LoVo (cell line): Measurements from ENCODE around the gene LINGO4.

Experiments
- DNase-seq: peaks from one replicate; pipeline ENCODE4 v3.0.0-alpha.2; 2016; ENCODE audit warnings: low spot score

Gene LINGO4

DNA sequence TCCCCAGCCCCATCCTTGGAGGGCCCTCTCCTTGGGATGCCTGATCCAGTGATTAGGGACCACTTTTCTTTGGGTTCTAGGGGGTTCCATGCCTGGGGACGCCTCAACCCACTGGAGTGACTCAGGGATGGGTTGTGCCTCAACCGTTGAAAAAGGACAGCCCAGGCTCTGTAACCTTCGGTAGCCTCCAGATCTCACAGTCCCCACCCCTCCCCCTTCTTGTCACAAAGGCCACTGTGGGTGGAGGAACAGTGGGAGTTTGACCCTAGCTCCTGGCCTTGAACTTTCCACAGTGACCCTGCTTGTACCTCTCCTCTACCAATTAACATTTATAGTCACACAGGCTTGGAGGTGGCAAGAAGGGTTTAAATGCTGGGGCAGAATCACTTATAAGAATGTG lies 29.0 kb upstream of the LINGO4 start:
- DNase-seq, result no peak

- no peak for DNase-seq
Measured at GRCh38 chr1:151833172-151833900, 28.1 kb upstream of the LINGO4 start.

- DNase-seq, result no peak
Measured at GRCh38 chr1:151832318-151832980, 27.2 kb upstream of the LINGO4 start.

GRCh38 chr1:151831605-151832004 lies 26.4 kb upstream of the LINGO4 start, which contains the start of gene RORC:
RORC (minus strand) TSS chr1:151831802; CDS start chr1:151831764, 38 bp downstream.
- DNase-seq, result no peak

DNA sequence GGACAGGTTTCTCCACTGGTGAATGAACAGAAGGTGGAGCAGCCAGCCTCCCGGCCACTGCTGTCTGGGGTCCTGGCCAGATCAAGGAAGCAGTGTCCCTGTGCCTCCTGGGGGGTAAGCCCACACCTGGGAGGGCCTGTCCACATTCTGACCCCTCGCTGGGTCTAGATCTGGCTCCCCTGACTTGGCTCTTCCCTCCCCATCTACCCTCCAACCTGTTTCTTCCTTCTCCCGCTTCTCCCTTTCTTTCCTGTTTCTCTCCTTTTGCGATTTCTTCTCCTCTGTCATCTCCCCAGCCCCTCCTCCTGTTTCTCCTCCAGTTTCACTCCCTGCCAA lies 26.0 kb upstream of the LINGO4 start:
- no peak for DNase-seq

GRCh38 chr1:151830055-151830454 lies 24.8 kb upstream of the LINGO4 start:
- no peak for DNase-seq

DNA sequence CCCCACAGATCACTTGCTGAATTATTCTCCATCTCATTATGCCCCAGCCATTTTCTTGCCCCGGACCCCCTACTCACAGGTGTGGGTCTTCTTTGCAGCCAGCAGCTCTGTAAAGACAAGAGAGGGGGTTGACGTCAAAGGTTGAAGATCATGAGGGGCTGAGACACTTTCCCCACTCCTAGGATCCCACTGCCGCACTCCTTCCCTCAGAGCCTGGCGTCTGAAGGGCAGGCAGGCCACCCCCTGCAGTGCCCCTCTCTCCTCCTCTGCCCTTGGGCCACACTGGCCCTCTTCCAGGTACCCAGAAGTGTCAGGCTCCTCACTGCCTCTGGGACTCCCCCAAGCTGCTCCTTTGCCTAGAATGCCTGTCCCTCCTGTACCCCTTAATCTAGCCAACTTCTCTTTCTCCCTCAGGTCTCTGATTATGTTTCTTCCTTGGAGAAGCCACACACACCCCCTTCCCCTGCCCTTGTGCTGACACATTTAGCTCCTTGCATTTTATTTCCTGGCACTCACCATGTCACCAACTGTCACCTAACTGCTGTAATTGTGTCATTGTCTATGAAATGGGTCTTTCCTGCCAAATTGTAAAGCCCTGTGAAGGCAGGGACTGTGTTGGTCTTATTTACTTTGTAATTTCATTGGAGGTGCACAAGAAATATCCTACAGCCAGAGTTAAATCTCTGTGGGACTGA lies 24.3 kb upstream of the LINGO4 start:
- DNase-seq, result no peak

GRCh38 chr1:151828921-151829320 lies 23.7 kb upstream of the LINGO4 start:
- no peak for DNase-seq

DNA sequence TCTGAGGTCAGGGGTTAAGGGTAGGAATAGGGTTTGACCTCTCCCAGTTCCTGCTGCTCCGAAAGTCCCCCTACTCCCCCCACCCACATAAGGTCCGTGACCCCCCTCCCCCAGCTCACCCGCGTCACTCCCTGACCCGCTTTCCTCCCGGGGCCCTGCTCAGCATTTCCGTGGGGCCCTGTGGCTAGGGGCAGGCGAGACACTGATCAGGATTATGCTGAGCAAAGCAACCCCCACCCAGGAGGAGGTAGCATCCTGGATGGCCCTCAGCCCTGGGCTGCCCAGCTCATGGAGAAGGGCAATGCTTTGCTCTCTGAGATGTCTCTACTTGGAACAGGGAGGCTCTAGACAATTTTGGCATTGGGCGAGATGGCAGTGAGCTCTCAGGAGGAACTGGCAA lies 22.6 kb upstream of the LINGO4 start:
- no peak for DNase-seq

DNA sequence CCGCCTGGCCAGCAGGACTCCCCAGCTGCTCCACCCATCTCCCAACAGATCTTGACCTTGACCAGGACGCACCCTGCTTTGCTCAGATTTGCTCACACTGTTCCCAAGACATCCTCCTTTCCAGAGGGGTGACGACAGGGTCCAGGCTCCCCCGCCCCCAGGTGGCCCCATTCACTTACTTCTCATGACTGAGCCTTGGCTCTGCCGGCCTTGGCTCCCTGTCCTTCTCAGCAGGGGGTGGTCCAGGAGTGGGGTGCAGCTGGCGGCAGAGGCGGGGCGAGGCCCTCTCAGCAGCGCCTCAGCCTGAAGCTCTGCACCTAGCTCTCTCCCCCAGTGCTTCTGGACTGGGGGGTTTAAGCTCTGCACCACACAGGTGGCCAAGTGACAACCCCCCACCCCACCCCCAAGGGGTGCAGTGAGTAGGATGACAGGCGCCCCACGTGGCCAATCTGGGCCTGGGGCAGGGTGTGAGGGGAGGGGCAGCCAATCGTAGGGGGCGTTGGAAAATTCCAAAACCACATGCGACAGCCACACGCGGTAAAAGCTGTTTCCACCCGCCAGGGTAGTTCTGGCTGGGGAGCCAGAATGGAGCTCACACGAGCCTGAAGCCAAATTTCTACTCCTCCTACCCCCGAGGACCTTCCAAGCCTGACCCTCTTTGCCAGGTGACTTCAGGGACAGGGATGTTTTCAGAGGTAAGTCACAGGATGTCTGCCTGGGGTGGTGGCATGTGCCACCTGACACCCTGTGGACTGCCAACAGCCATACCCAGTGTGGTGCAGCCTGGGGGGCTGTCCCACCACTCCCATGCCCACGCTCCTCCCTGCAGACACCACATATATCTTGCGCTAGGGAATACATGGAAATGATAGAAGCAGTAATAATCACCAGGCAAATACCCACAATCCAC lies 20.8 kb upstream of the LINGO4 start:
- DNase-seq, result no peak

DNA sequence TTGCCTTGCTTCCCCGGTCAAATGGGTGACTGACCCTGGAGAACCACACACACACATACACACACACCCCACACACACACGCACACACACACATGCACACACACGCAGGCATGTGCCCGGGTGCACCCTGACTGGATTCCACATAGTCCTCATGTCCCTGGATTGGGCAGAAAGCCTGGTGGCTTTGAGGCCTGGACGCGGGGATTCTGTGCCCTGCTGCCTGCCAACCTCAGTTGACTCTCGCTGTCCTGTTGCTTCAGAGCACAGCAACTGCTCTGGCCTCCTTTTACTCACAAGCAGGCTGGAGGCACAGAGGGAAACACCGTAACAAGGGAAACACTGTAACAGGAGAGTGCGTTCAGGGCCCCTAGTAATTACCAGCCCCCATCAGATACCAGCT lies 20.0 kb upstream of the LINGO4 start:
- DNase-seq, result no peak

DNA sequence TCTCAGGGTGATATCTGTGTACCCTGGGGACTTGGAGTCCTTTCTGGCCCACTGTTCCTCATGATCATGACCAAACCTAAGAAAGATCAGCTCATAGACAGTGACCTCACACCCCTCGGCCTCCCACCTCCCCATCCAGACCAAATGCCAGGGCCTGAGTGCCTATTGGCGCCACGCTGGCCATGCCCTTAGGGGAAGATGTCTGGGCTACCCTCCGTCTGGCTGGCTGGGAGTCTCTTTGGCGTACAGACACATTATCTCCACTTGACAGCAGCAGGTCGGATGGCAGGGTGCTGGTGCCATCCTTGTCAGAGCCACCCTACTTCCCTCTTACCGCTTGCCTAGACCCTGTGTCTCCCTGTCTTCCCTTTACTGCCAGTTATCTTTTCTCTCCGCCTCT lies 18.0 kb upstream of the LINGO4 start:
- no peak for DNase-seq

DNA sequence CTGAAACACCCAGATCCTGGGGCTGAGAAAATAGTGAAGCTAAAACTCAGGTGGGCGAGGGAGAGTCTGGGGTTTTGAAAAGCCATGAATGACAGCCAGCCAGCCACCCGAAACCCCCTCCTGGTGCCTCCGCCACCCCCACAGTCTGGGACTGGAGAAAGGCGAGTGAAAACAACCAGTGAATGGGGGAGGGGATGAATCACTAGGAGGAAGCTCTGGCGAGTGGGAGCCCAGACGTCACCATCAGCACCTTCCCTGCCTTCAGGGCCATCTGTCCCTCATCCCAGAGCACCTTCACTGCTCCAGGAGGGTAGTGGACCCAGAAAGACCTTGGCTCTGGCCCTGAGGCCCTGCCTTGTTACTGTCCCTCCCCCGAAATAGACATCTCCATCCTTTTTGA lies 17.2 kb upstream of the LINGO4 start:
- no peak for DNase-seq

GRCh38 chr1:151820940-151821339 lies 15.7 kb upstream of the LINGO4 start:
- no peak for DNase-seq

- DNase-seq, result no peak
Measured at GRCh38 chr1:151819976-151820623, 14.9 kb upstream of the LINGO4 start.

- no peak for DNase-seq
Measured at GRCh38 chr1:151819227-151819835, 14.1 kb upstream of the LINGO4 start.

GRCh38 chr1:151817353-151817730 lies 12.1 kb upstream of the LINGO4 start:
- no peak for DNase-seq

DNA sequence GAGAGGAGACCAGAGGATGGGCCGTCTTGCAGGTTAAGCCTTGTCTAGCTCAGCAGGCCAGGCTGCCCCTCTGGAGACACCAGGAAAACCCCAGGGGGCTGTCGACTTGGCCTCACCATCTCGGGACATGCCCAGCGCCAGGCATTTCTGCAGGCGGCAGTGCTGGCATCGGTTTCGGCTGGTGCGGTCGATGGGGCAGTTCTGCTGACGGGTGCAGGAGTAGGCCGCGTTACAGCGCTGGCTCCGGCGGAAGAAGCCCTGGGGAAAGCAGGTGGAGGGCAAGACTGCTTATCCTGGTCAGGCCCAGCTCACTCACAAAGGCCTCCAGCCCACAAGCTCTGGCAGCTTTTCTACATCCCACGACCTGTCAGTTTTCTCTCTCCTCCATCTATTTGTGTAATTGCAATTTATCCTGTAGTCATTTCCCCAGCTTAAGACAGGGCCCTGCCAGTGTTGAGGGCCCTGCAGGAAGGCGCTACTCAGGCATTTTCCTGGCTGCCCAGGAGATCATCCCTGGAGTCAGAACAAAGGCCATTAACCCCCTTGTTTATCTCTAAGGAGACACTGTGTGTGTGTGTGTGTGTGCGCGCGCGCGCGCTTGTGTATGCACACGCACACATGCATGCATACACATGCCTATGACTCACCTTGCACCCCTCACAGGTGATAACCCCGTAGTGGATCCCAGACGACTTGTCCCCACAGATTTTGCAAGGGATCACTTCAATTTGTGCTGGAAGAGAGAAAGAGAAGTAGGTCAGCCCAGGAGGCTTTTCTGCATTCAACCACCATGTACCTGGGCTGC lies 11.5 kb upstream of the LINGO4 start:
- no peak for DNase-seq

GRCh38 chr1:151815716-151816327 lies 10.6 kb upstream of the LINGO4 start:
- DNase-seq, result no peak

- DNase-seq, result no peak
Measured at GRCh38 chr1:151814971-151815545, 9.8 kb upstream of the LINGO4 start.
